OCI-LY1 (cell line): ENCODE data around the gene ELAC2.

ENCODE experiments used
- EZH2 ChIP-seq: fragments of 200-600 bp; sonication (generic), shearing (Covaris generic); IDR thresholded peaks from 2 replicates; pipeline ENCODE4 v1.8.0; 2017; ENCODE audit warnings: borderline replicate concordance, mixed run types, mild to moderate bottlenecking, antibody characterized with exemption, low read length, moderate library complexity, mixed read lengths
- TF ChIP-seq, protein P1 (sequence below): fragments of 200-600 bp; sonication (generic), shearing (Covaris generic); IDR thresholded peaks from 2 replicates; pipeline ENCODE4 v1.5.1; 2017; ENCODE audit warnings: mild to moderate bottlenecking, antibody characterized with exemption, low read length, moderate library complexity, mixed read lengths

GRCh38 chr17:12958786-12959185 is 59.0 kb downstream of the ELAC2 start:
- TF ChIP-seq, protein P1, sequence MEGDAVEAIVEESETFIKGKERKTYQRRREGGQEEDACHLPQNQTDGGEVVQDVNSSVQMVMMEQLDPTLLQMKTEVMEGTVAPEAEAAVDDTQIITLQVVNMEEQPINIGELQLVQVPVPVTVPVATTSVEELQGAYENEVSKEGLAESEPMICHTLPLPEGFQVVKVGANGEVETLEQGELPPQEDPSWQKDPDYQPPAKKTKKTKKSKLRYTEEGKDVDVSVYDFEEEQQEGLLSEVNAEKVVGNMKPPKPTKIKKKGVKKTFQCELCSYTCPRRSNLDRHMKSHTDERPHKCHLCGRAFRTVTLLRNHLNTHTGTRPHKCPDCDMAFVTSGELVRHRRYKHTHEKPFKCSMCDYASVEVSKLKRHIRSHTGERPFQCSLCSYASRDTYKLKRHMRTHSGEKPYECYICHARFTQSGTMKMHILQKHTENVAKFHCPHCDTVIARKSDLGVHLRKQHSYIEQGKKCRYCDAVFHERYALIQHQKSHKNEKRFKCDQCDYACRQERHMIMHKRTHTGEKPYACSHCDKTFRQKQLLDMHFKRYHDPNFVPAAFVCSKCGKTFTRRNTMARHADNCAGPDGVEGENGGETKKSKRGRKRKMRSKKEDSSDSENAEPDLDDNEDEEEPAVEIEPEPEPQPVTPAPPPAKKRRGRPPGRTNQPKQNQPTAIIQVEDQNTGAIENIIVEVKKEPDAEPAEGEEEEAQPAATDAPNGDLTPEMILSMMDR = no peak
- TF ChIP-seq EZH2 = no peak
